T-cell (primary cell): ENCODE measurements around the gene MAT2A. TPM values are rescaled to one million over a fixed set of nuclear protein-coding genes. Genes with fewer than 3 reads are reported as not detected.

ENCODE experiments used
- ATAC-seq, 4 experiments: fragments of 200-7000 bp in 3 of 4; fragments of 150-1000 bp in 1 of 4; cut with Tn5 transposase; replicated peaks in 1 of 4; 1 replicate in 3 of 4; 2 replicates in 1 of 4; pipeline ENCODE4 v1.10.0; 2021; ENCODE audit warnings: moderate library complexity in 3 of 4, mild to moderate bottlenecking in 2 of 4, moderate number of reproducible peaks in 1 of 4
- CTCF ChIA-PET, 2 donors: fragments of 300-600 bp; sonication (Branson Sonifier 250); formaldehyde crosslinking; loops; one replicate each; lab custom pipeline; 2022; ENCODE audit warnings: antibody characterized with exemption in 2 of 2; lab: Charles Lee
- POLR2A ChIA-PET, 2 donors: fragments of 300-600 bp; sonication (Branson Sonifier 250); formaldehyde crosslinking; loops; one replicate each; lab custom pipeline; 2022; ENCODE audit warnings: antibody characterized with exemption in 2 of 2; lab: Charles Lee
- DNase-seq, 35 experiments: peaks; one replicate each; pipeline versions ENCODE4 v3.0.0 to v3.0.0-alpha.2; 2013 to 2023
- H3K27ac ChIP-seq: one replicate; pipeline ENCODE4 v1.5.1; 2013; ENCODE audit warnings: low read length
- H3K27me3 ChIP-seq, 2 experiments: replicated peaks in 1 of 2; 1 replicate in 1 of 2; 2 replicates in 1 of 2; pipeline versions ENCODE4 v1.6.1 to v1.7.0; 2013; ENCODE audit warnings: low read length in 1 of 2, mixed read lengths in 1 of 2; ENCODE audit not compliant: control insufficient read depth in 2 of 2, insufficient read depth in 2 of 2; ENCODE audit errors: extremely low read depth in 1 of 2
- H3K36me3 ChIP-seq, 2 donors: 1 replicate in 1 of 2; 2 replicates in 1 of 2; pipeline versions ENCODE4 v1.6.1 to v1.7.0; 2013; ENCODE audit warnings: low read length in 1 of 2; ENCODE audit not compliant: control insufficient read depth in 2 of 2, insufficient read depth in 1 of 2; ENCODE audit errors: extremely low read depth in 1 of 2
- H3K4me1 ChIP-seq, 2 experiments: 1 replicate in 1 of 2; 2 replicates in 1 of 2; pipeline versions ENCODE4 v1.6.1 to v1.7.0; 2013; ENCODE audit warnings: low read length in 2 of 2, mixed read lengths in 1 of 2; ENCODE audit not compliant: insufficient read depth in 2 of 2, control insufficient read depth in 1 of 2; ENCODE audit errors: extremely low read depth in 1 of 2
- H3K4me3 ChIP-seq, 2 donors: 1 replicate in 1 of 2; 2 replicates in 1 of 2; pipeline versions ENCODE4 v1.5.1 to v1.7.0; 2013; ENCODE audit warnings: mild to moderate bottlenecking in 2 of 2, low read length in 1 of 2, moderate library complexity in 1 of 2; ENCODE audit not compliant: control insufficient read depth in 1 of 2; ENCODE audit errors: extremely low read depth in 1 of 2
- H3K9me3 ChIP-seq: 2 replicates; pipeline ENCODE4 v1.7.0; 2013
- H3K27ac Mint-ChIP-seq, 2 donors: one replicate each; pipeline ENCODE4 v1.8.0; 2020 to 2021; ENCODE audit warnings: mild to moderate bottlenecking in 2 of 2, mixed read lengths in 2 of 2
- H3K27me3 Mint-ChIP-seq, 2 donors: one replicate each; pipeline ENCODE4 v1.8.0; 2021 to 2022; ENCODE audit warnings: mixed read lengths in 2 of 2
- H3K36me3 Mint-ChIP-seq: one replicate; pipeline ENCODE4 v1.8.0; 2021; ENCODE audit warnings: mixed read lengths
- H3K4me1 Mint-ChIP-seq, 3 donors: one replicate each; pipeline ENCODE4 v1.8.0; 2020 to 2022; ENCODE audit warnings: mixed read lengths in 3 of 3, mild to moderate bottlenecking in 1 of 3
- H3K4me3 Mint-ChIP-seq, 3 donors: one replicate each; pipeline ENCODE4 v1.8.0; 2020 to 2022; ENCODE audit warnings: mild to moderate bottlenecking in 3 of 3, mixed read lengths in 3 of 3, moderate library complexity in 3 of 3
- H3K9me3 Mint-ChIP-seq, 3 donors: one replicate each; pipeline ENCODE4 v1.8.0; 2020 to 2022; ENCODE audit warnings: mixed read lengths in 3 of 3
- WGBS: methylation state at CpG from one replicate; pipeline ENCODE4 v1.1.5; 2013; ENCODE audit warnings: missing lambda C conversion rate; ENCODE audit not compliant: insufficient coverage; 5-methylcytosine and 5-hydroxymethylcytosine counted together
- total RNA-seq, 35 experiments: library from RNA in 6 of 35; stranded (reverse) in 6 of 35; fragments of 120-200 nt in 1 of 35; gene quantifications; one replicate each; pipeline versions ENCODE4 v1.2.1 to v1.2.4 and lab custom pipeline; 2013 to 2026

The MAT2A gene
- total RNA-seq, 5 donors from 2014 or later (not counting 1 experiment from before 2014, with no cell fraction given) = 110 to 184 (median 165) TPM

GRCh38 chr2:85548608-85548900 is 9.6 kb downstream of the MAT2A start:
- Histone ChIP-seq H3K27ac (no peak overlapping the region), H3K9me3 (no peaks in the 10 kb centered on the region), H3K27me3 (no peaks in the 10 kb centered on the region), H3K36me3 (peaks cover 0 to 66% of the 10 kb centered on the region in 2 donors), H3K4me3 (no peak overlapping the region), H3K4me1 (no peaks in the 10 kb centered on the region)
- Mint-ChIP-seq H3K9me3 (no peaks in the 10 kb centered on the region), H3K4me3 (no peak overlapping the region), H3K4me1 (peaks cover 0 to 4% (median 4%) of the 10 kb centered on the region in 3 donors), H3K27me3 (no peaks in the 10 kb centered on the region), H3K27ac (peak overlapping the region in 1 of 2 donors; percentile 4), H3K36me3 (peaks cover 41% of the 10 kb centered on the region)
- CTCF ChIA-PET = interaction anchor here (0.6 to 6.7 kb wide), 4 partner anchors 8 to 159 kb away, joined by 3 to 65 read pairs (median 34); partner anchors contain the start of genes MAT2A (in 1 of the 2) and SH2D6 (in 1 of the 2)
- ATAC-seq (no peak), DNase-seq (no peak)
- POLR2A ChIA-PET = interaction anchor here (1.0 to 1.2 kb wide), 2 partner anchors 12 kb away, joined by 3 to 5 read pairs; partner anchors contain the start of gene GGCX (in 1 of the 2)
- 93% methylated on average over 2 of the region's 2 CpGs for WGBS

- Mint-ChIP-seq H3K9me3 (no peaks in the 10 kb centered on the region), H3K4me3 (no peak overlapping the region), H3K27me3 (no peaks in the 10 kb centered on the region), H3K36me3 (peaks cover 41% of the 10 kb centered on the region), H3K4me1 (peaks cover 0 to 4% (median 4%) of the 10 kb centered on the region in 3 donors), H3K27ac (no peak overlapping the region)
- Histone ChIP-seq H3K27me3 (no peaks in the 10 kb centered on the region), H3K4me1 (no peaks in the 10 kb centered on the region), H3K27ac (no peak overlapping the region), H3K4me3 (no peak overlapping the region), H3K9me3 (no peaks in the 10 kb centered on the region), H3K36me3 (peaks cover 0 to 66% of the 10 kb centered on the region in 2 donors)
- no peak for ATAC-seq
- no peak for DNase-seq
- WGBS = 98% methylated on average over 9 of the region's 10 CpGs
- ChIA-PET CTCF (interaction anchor here (0.6 to 6.7 kb wide), 7 partner anchors 10 to 248 kb away, joined by 3 to 65 read pairs (median 6); partner anchors contain the start of genes SH2D6 (in 2 of the 2) and MAT2A (in 1 of the 2)), POLR2A (interaction anchor here (0.6 to 1.2 kb wide), 4 partner anchors 11 to 129 kb away, joined by 3 to 5 read pairs (median 3); partner anchors contain the start of gene GGCX (in 1 of the 2))
Measured at GRCh38 chr2:85549095-85549494, 10.1 kb downstream of the MAT2A start.

GRCh38 chr2:85549826-85550225 is 10.9 kb downstream of the MAT2A start:
- H3K27me3 Mint-ChIP-seq = no peaks in the 10 kb centered on the region
- peak overlapping the region in 1 of 2 donors; percentile 16 for H3K27ac Mint-ChIP-seq
- ATAC-seq = no peak
- H3K4me3 Mint-ChIP-seq = no peak overlapping the region
- H3K4me3 ChIP-seq = no peak overlapping the region
- POLR2A ChIA-PET = interaction anchor here (0.5 to 0.6 kb wide), 3 partner anchors 79 to 164 kb away, joined by 3 to 5 read pairs (median 3); no protein-coding TSS in a partner anchor
- no peaks in the 10 kb centered on the region for H3K4me1 ChIP-seq
- H3K36me3 ChIP-seq = peaks cover 0 to 65% of the 10 kb centered on the region in 2 donors
- peaks cover 41% of the 10 kb centered on the region for H3K36me3 Mint-ChIP-seq
- 92% methylated on average over 4 of the region's 4 CpGs for WGBS
- no peaks in the 10 kb centered on the region for H3K9me3 Mint-ChIP-seq
- peaks cover 0 to 4% (median 4%) of the 10 kb centered on the region in 3 donors for H3K4me1 Mint-ChIP-seq
- no peaks in the 10 kb centered on the region for H3K9me3 ChIP-seq
- DNase-seq = no peak
- H3K27ac ChIP-seq = no peak overlapping the region
- H3K27me3 ChIP-seq = no peaks in the 10 kb centered on the region
- CTCF ChIA-PET = interaction anchor here (0.6 to 6.7 kb wide), 11 partner anchors 11 to 248 kb away, joined by 3 to 65 read pairs (median 7); partner anchors contain the start of genes SH2D6 (in 2 of the 2) and MAT2A (in 1 of the 2)

- Histone ChIP-seq H3K36me3 (peaks cover 0 to 66% of the 10 kb centered on the region in 2 donors), H3K4me1 (no peaks in the 10 kb centered on the region), H3K4me3 (no peak overlapping the region), H3K9me3 (no peaks in the 10 kb centered on the region), H3K27ac (no peak overlapping the region), H3K27me3 (no peaks in the 10 kb centered on the region)
- H3K9me3 Mint-ChIP-seq = no peaks in the 10 kb centered on the region
- no peak for ATAC-seq
- peaks cover 46% of the 10 kb centered on the region for H3K36me3 Mint-ChIP-seq
- peaks cover 0 to 4% (median 4%) of the 10 kb centered on the region in 3 donors for H3K4me1 Mint-ChIP-seq
- WGBS = 92% methylated on average over 9 of the region's 10 CpGs
- no peak overlapping the region for H3K4me3 Mint-ChIP-seq
- no peak overlapping the region for H3K27ac Mint-ChIP-seq
- ChIA-PET CTCF (interaction anchor here (0.5 to 6.7 kb wide), 14 partner anchors 10 to 600 kb away, joined by 3 to 65 read pairs (median 6); partner anchors contain the start of genes SH2D6 (in 2 of the 2) and MAT2A (in 1 of the 2)), POLR2A (interaction anchor here in 1 of 2 donors (1.2 kb wide), 1 partner anchor 11 kb away, joined by 4 read pairs; the partner anchor contains the start of gene GGCX)
- H3K27me3 Mint-ChIP-seq = no peaks in the 10 kb centered on the region
- peak in 1 of 35 experiments; percentile 2 for DNase-seq
Measured at GRCh38 chr2:85550486-85550885, 11.5 kb downstream of the MAT2A start.

GRCh38 chr2:85551698-85552678 is 13.0 kb downstream of the MAT2A start:
- peaks cover 53% of the 10 kb centered on the region for H3K36me3 Mint-ChIP-seq
- POLR2A ChIA-PET = interaction anchor here (0.5 to 1.1 kb wide), 5 partner anchors 12 to 204 kb away, joined by 3 to 6 read pairs (median 5); no protein-coding TSS in a partner anchor
- H3K27ac Mint-ChIP-seq = peak overlapping the region; percentile 39
- H3K4me3 Mint-ChIP-seq = no peak overlapping the region
- CTCF ChIA-PET = interaction anchor here (0.5 to 6.7 kb wide), 22 partner anchors 9 to 286 kb away, joined by 3 to 65 read pairs (median 6); partner anchors contain the start of genes SH2D6 (in 2 of the 2), ELMOD3 (in 1 of the 2), GGCX (in 1 of the 2) and MAT2A (in 1 of the 2)
- WGBS = 83% methylated on average over 2 of the region's 9 CpGs
- no peaks in the 10 kb centered on the region for H3K27me3 Mint-ChIP-seq
- H3K9me3 ChIP-seq = no peaks in the 10 kb centered on the region
- no peaks in the 10 kb centered on the region for H3K9me3 Mint-ChIP-seq
- DNase-seq (peak; percentile 74 to 93 (median 87)), ATAC-seq (peak; percentile 91 to 97 (median 93))
- H3K36me3 ChIP-seq = peaks cover 0 to 64% of the 10 kb centered on the region in 2 donors
- H3K4me1 ChIP-seq = no peaks in the 10 kb centered on the region
- H3K4me3 ChIP-seq = no peak overlapping the region
- H3K27me3 ChIP-seq = no peaks in the 10 kb centered on the region
- no peak overlapping the region for H3K27ac ChIP-seq
- H3K4me1 Mint-ChIP-seq = peaks cover 0 to 4% (median 4%) of the 10 kb centered on the region in 3 donors
